Calu3 (cell line): ENCODE data around the gene USP10. TPM values are rescaled to one million over a fixed set of nuclear protein-coding genes. Genes with fewer than 3 reads are reported as not detected.

ENCODE experiments used
- Bru-seq: library from RNA; stranded (reverse); fragments of 400-500 nt; gene quantifications from one replicate; lab custom pipeline; 2021; lab: Mats Ljungman, UMichigan
- BruChase-seq, 2 experiments: library from RNA; stranded (reverse); fragments of 400-500 nt; gene quantifications; one replicate each; lab custom pipeline; 2021; lab: Mats Ljungman, UMichigan
- BruUV-seq: library from RNA; stranded (reverse); fragments of 400-500 nt; replicated peaks from 2 replicates; lab custom pipeline; 2021; lab: Mats Ljungman, UMichigan
- CTCF ChIA-PET: fragments of 300-600 bp; sonication (Branson Sonifier 250); formaldehyde crosslinking; loops from one replicate; lab custom pipeline; 2022; ENCODE audit warnings: antibody characterized with exemption; lab: Charles Lee
- DNase-seq: peaks from one replicate; pipeline ENCODE4 v3.0.0; 2022
- H3K27ac Mint-ChIP-seq: one replicate; pipeline ENCODE4 v1.8.0; 2022; ENCODE audit warnings: mixed read lengths; ENCODE audit not compliant: unreplicated experiment
- H3K27me3 Mint-ChIP-seq: one replicate; pipeline ENCODE4 v1.8.0; 2022; ENCODE audit warnings: mixed read lengths; ENCODE audit not compliant: unreplicated experiment
- H3K36me3 Mint-ChIP-seq: one replicate; pipeline ENCODE4 v1.8.0; 2022; ENCODE audit warnings: mild to moderate bottlenecking, moderate library complexity, mixed read lengths; ENCODE audit not compliant: insufficient read depth, unreplicated experiment
- H3K4me1 Mint-ChIP-seq: one replicate; pipeline ENCODE4 v1.8.0; 2022; ENCODE audit warnings: mild to moderate bottlenecking, low read depth, mixed read lengths; ENCODE audit not compliant: unreplicated experiment
- H3K4me3 Mint-ChIP-seq: one replicate; pipeline ENCODE4 v1.8.0; 2022; ENCODE audit warnings: mild to moderate bottlenecking, low read depth, moderate library complexity, mixed read lengths; ENCODE audit not compliant: unreplicated experiment
- H3K9me3 Mint-ChIP-seq: one replicate; pipeline ENCODE4 v1.8.0; 2022; ENCODE audit warnings: low read depth, mixed read lengths; ENCODE audit not compliant: unreplicated experiment
- intact Hi-C: fragments of 100-400 bp; cut with micrococcal nuclease; formaldehyde crosslinking; loops from one replicate; pipeline ENCODE4 v1.10.0; 2022; ENCODE audit not compliant: unreplicated experiment
- long read RNA-seq: library from polyadenylated mRNA; stranded (forward); transcript quantifications from one replicate; pipeline ENCODE4 v2.0.0, GENCODE V29; 2022
- total RNA-seq: library from RNA; stranded (reverse); gene quantifications from 2 replicates; pipeline ENCODE4 v1.2.3, GENCODE V29; 2022
- TF ChIP-seq, protein P1 (sequence below): fragments of 200-600 bp; IDR thresholded peaks from one replicate; pipeline ENCODE4 v1.8.0; 2022; ENCODE audit warnings: antibody characterized with exemption; ENCODE audit not compliant: unreplicated experiment

The USP10 gene, protein sequence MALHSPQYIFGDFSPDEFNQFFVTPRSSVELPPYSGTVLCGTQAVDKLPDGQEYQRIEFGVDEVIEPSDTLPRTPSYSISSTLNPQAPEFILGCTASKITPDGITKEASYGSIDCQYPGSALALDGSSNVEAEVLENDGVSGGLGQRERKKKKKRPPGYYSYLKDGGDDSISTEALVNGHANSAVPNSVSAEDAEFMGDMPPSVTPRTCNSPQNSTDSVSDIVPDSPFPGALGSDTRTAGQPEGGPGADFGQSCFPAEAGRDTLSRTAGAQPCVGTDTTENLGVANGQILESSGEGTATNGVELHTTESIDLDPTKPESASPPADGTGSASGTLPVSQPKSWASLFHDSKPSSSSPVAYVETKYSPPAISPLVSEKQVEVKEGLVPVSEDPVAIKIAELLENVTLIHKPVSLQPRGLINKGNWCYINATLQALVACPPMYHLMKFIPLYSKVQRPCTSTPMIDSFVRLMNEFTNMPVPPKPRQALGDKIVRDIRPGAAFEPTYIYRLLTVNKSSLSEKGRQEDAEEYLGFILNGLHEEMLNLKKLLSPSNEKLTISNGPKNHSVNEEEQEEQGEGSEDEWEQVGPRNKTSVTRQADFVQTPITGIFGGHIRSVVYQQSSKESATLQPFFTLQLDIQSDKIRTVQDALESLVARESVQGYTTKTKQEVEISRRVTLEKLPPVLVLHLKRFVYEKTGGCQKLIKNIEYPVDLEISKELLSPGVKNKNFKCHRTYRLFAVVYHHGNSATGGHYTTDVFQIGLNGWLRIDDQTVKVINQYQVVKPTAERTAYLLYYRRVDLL
- 141 and 152 TPM in 2 replicates for total RNA-seq
- Bru-seq, nascent RNA, result percentile 96 among the genes with signal in this experiment
- percentile 91 among the genes with signal in this experiment for BruChase-seq, experiment 1, labeled RNA remaining after a 6-hour chase
- percentile 91 among the genes with signal in this experiment for BruChase-seq, experiment 2, labeled RNA remaining after a 2-hour chase
- long read RNA-seq, transcript USP10-201 (14 exons, 3,009 nt), result major isoform, 166 of 241 reads
- long read RNA-seq, transcript USP10-207 (12 exons, 1,315 nt), result minor isoform, 9 of 241 reads
- long read RNA-seq, partial matches to known transcripts, result 41 of 241 reads
- long read RNA-seq, other reads (novel, unspliced or antisense), result 23 of 241 reads

DNA sequence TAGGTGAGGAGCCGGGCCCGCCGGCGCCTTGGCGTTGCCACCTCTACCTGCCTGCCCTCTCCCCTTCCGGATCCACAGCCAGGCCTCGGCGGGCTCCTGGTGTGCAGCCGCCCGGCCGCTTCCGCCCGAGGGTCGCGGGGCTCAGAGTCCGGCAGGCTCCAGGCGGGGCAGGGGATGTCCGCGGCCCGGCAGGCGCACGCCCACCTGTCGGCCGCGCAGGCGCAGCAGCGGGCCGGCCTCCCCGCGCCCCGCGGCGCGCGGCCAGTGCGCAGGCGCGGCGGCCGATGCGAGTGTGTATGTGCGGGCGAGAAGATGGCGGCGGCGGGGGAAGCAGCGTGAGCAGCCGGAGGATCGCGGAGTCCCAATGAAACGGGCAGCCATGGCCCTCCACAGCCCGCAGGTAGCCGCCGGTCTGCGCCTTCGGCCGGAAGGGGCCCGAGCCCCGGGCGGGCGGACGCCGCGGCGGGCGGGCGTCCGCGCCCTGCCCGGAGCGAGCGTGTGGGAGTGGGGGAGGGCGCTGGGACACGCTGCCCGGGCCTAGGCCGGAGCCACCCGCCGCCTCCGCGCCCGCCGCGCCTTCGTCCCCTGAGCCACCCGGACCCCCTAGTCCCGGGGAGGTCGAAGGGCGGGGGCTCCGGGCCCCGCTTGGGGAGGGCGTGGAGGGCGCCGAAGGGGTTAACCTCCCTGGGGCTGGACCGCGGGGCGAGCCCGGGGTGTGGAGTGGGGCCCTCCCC, at the start of gene USP10:
TSS of gene USP10 (plus strand) at position 289 of the 734 bp plus-strand sequence. CDS start at position 380, 91 bp downstream.
- intact Hi-C loops, result no loop called here
- H3K9me3 Mint-ChIP-seq, result no peaks in the 10 kb centered on the region
- CTCF ChIA-PET, result interaction anchor here (0.5 to 1.9 kb wide), 3 partner anchors 26 to 47 kb away, joined by 3 to 9 read pairs (median 6); no protein-coding TSS in a partner anchor
- BruUV-seq, result no TSS peak
- TF ChIP-seq, protein P1, sequence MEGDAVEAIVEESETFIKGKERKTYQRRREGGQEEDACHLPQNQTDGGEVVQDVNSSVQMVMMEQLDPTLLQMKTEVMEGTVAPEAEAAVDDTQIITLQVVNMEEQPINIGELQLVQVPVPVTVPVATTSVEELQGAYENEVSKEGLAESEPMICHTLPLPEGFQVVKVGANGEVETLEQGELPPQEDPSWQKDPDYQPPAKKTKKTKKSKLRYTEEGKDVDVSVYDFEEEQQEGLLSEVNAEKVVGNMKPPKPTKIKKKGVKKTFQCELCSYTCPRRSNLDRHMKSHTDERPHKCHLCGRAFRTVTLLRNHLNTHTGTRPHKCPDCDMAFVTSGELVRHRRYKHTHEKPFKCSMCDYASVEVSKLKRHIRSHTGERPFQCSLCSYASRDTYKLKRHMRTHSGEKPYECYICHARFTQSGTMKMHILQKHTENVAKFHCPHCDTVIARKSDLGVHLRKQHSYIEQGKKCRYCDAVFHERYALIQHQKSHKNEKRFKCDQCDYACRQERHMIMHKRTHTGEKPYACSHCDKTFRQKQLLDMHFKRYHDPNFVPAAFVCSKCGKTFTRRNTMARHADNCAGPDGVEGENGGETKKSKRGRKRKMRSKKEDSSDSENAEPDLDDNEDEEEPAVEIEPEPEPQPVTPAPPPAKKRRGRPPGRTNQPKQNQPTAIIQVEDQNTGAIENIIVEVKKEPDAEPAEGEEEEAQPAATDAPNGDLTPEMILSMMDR, result no peak
- H3K27ac Mint-ChIP-seq, result peak within 1 kb of the TSS; percentile 72
- DNase-seq, result peak; percentile 91
- H3K4me1 Mint-ChIP-seq, result peaks cover 22% of the 10 kb centered on the region
- peak within 1 kb of the TSS; percentile 80 for H3K4me3 Mint-ChIP-seq
- no peaks in the 10 kb centered on the region for H3K27me3 Mint-ChIP-seq
- peaks cover 30% of the 10 kb centered on the region for H3K36me3 Mint-ChIP-seq

DNA sequence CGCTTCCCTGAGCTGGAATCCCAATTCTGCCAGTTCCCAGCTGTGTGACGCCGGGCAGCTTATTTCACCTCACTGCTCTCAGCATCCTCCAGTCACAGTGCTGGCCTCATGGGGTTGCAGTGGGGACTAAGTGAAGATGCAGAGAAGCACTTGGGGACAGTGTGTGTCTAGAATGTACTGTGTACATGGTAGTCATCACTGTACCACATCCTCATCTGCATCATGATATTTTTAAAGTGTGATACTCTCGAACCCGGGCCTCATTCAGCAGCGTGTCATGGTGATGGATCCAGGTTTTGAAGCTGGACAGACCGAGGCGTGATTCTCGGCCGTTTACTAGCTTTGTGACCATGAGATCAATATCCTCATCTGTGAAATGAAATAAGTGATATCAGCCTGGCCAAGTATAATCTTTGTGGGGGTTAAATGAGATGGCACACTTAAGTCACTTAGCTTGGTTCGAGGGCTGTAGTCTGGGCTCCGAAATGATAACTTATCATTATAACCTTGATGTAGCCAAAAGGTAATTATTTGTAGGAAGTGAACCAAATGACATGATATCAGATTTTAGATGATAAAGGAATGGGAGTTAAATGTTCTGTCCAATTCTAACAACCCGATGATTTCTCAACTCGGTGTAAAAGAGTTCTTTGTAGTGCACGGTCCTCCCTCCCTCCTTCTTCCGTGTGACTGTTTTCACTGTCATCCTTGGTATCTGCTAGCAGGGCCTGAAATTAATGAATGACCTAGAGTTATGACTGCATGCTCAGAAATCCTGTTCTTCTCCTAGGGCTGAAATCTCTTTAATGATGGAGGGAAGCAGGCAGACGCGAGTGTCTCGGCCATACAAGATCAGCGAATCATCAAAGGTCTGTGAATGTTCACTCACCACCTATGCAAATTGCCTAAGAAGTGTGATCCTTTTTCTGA, 49.5 kb upstream of the USP10 start:
- Mint-ChIP-seq H3K4me1 (peaks cover 21% of the 10 kb centered on the region), H3K36me3 (peaks cover 75% of the 10 kb centered on the region), H3K4me3 (peak overlapping the region; percentile 87), H3K27me3 (peaks cover 14% of the 10 kb centered on the region), H3K9me3 (no peaks in the 10 kb centered on the region), H3K27ac (peak overlapping the region; percentile 80)
- intact Hi-C loops, result no loop called here
- CTCF ChIA-PET, result interaction anchor here (0.6 to 0.7 kb wide), 2 partner anchors 19 to 48 kb away, joined by 3 to 4 read pairs; no protein-coding TSS in a partner anchor
- TSS peak; percentile 31 for BruUV-seq
- peak; percentile 60 for DNase-seq
- TF ChIP-seq, protein P1, result no peak

DNA sequence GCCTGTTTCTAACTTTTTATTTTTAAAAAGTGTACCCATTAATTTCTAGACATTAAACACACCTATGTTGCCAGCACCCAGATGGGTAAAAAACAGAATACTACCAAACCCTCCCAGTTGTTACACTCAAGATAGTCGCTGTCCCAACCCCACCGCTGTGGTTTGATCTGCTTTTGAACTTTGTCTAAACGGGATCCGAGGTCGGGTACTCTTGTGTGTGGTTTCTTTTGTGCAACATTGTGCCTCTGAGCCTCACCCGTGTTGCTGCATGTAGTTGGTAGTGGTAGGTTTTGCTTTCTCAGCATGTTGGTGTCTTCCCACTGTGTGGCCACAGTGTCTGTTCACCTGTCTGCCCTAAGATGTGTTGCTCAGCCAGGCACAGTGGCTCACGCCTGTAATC, 47.2 kb upstream of the USP10 start:
- no peak for DNase-seq
- H3K27ac Mint-ChIP-seq, result no peak overlapping the region
- H3K4me3 Mint-ChIP-seq, result no peak overlapping the region
- TF ChIP-seq, protein P1, result no peak
- intact Hi-C loops, result no loop called here
- peaks cover 80% of the 10 kb centered on the region for H3K36me3 Mint-ChIP-seq
- peaks cover 21% of the 10 kb centered on the region for H3K4me1 Mint-ChIP-seq
- CTCF ChIA-PET, result no interaction called here
- no peaks in the 10 kb centered on the region for H3K27me3 Mint-ChIP-seq
- no TSS peak for BruUV-seq
- H3K9me3 Mint-ChIP-seq, result no peaks in the 10 kb centered on the region
